Tibial artery (tissue), 4 donors: Measurements from ENCODE around the gene NEAT1.

Experiments used
- DNase-seq, 2 donors: peaks; one replicate each; pipeline ENCODE4 v3.0.0-alpha.2; 2019
- H3K27ac ChIP-seq, 2 donors: fragments of 200-600 bp; sonication (generic) in 1 of 2; 1 replicate in 1 of 2; 2 replicates in 1 of 2; pipeline ENCODE4 v1.5.1; 2018 to 2019; ENCODE audit warnings: mild to moderate bottlenecking in 1 of 2
- H3K27me3 ChIP-seq, 2 donors: fragments of 200-600 bp; sonication (generic) in 1 of 2; one replicate each; pipeline versions ENCODE4 v1.5.1 to v1.6.0; 2016 to 2019
- H3K36me3 ChIP-seq, 3 donors: fragments of 200-600 bp; sonication (generic) in 2 of 3; one replicate each; pipeline ENCODE4 v1.5.1; 2016 to 2019; ENCODE audit warnings: mild to moderate bottlenecking in 2 of 3
- H3K4me1 ChIP-seq, 4 donors: fragments of 200-600 bp; sonication (generic) in 2 of 4; 1 replicate in 3 of 4; 2 replicates in 1 of 4; pipeline ENCODE4 v1.5.1; 2016 to 2019
- H3K4me3 ChIP-seq, 2 donors: fragments of 200-600 bp; sonication (generic) in 1 of 2; 1 replicate in 1 of 2; 2 replicates in 1 of 2; pipeline ENCODE4 v1.5.1; 2018 to 2019; ENCODE audit warnings: mild to moderate bottlenecking in 2 of 2
- H3K9me3 ChIP-seq, 3 donors: fragments of 200-600 bp; sonication (generic) in 1 of 3; one replicate each; pipeline ENCODE4 v1.5.1; 2016 to 2019
- CTCF ChIP-seq, 2 experiments: fragments of 200-600 bp in 1 of 2; fragments of 450-650 bp in 1 of 2; IDR thresholded peaks; one replicate each; pipeline ENCODE4 v1.5.1; 2017 to 2019; ENCODE audit warnings: antibody characterized with exemption in 2 of 2, mild to moderate bottlenecking in 1 of 2, moderate library complexity in 1 of 2
- intact Hi-C: fragments of 100-400 bp; cut with DNase I; formaldehyde crosslinking; loops from one replicate; pipeline ENCODE4 v1.15.0; 2023; ENCODE audit warnings: low total_unique reads

The NEAT1 gene

DNA sequence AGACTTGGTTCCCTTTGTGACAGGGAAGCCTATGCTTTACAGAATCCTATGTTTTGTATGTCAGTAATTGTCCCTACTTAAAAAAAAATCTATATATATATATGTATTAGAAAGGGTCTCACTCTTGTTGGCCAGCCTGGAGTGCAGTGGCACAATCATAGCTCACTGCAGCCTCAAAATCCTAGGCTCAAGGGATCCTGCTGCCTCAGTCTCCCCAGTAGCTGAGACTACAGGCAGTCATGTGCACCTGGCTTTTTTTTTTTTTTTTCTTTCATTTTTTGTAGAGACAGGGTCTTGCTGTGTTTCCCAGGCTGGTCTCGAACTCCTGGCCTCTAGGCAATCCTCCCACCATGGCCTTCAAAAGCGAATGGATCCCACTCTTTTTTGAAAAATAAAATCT is 2.1 kb upstream of the NEAT1 start:
- Histone ChIP-seq H3K4me1 (peaks cover 0 to 59% (median 50%) of the 10 kb centered on the region in 4 donors), H3K27ac (peak overlapping the region; percentile 94 to 99), H3K27me3 (no peaks in the 10 kb centered on the region), H3K36me3 (peaks cover 24 to 27% (median 24%) of the 10 kb centered on the region in 3 donors), H3K9me3 (no peaks in the 10 kb centered on the region), H3K4me3 (peak overlapping the region; percentile 67 to 97)
- intact Hi-C loops, result loop anchor here (5.0 kb wide), 1 partner anchor 52 kb away; no protein-coding TSS in a partner anchor
- no peak for DNase-seq
- TF ChIP-seq CTCF (IDR thresholded peaks at IDR 0.05), result no peak

DNA sequence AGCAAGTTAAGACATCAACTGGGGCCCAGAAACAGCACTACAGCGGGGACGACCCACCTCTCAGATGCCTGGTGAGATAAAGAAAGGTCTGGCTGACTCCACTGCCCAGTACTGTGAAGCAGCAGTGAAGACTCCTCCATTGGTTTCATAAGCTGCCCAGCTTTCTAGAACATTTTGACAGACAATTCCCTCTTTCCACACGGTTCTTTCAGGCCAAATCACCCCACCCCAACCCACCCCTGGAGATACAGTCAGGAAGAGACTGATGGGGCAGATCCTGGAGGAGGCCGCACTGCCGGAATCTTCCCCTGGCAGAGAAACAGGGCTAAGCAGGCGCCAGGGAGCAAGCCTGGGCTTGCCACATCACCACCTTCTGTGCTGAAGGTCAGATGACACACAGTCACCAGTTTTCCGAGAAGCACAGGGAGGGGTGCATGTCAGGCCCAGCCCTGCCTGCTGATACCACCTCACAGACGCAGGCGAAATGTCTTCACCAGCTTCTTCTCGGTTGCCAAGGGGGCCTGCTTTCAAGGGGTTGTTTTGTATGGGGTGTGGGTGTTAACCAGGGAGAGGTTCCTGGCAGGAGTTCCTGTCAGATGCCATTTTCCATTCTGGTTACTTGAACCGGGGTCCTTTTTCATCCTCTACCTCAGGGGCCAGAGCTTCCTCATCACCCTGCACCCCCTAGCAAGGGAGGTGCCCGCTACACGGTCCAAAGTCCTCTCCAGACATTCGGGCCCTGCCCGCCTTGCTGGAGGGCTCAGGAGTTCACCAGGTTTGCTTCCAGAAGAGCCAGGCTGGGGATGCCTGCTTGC is 1.4 kb upstream of the NEAT1 start:
- Histone ChIP-seq H3K36me3 (peaks cover 30 to 34% (median 31%) of the 10 kb centered on the region in 3 donors), H3K4me1 (peaks cover 0 to 54% (median 45%) of the 10 kb centered on the region in 4 donors), H3K27ac (peak overlapping the region; percentile 94 to 99), H3K27me3 (no peaks in the 10 kb centered on the region), H3K4me3 (peak overlapping the region; percentile 67 to 97), H3K9me3 (no peaks in the 10 kb centered on the region)
- intact Hi-C loops, result loop anchor here (5.0 kb wide), 1 partner anchor 51 kb away; no protein-coding TSS in a partner anchor
- TF ChIP-seq CTCF (IDR thresholded peaks at IDR 0.05), result no peak
- DNase-seq, result peak; percentile 98

GRCh38 chr11:65421794-65422632 is 585 bp upstream of the NEAT1 start:
- Histone ChIP-seq H3K27ac (peak overlapping the region; percentile 94 to 99), H3K4me1 (peaks cover 0 to 49% (median 39%) of the 10 kb centered on the region in 4 donors), H3K27me3 (no peaks in the 10 kb centered on the region), H3K36me3 (peaks cover 38 to 42% (median 39%) of the 10 kb centered on the region in 3 donors), H3K9me3 (no peaks in the 10 kb centered on the region), H3K4me3 (peak overlapping the region; percentile 67 to 97)
- peak; percentile 94 to 99 for DNase-seq
- intact Hi-C loops, result loop anchor here (5.0 kb wide), 1 partner anchor 50 kb away; no protein-coding TSS in a partner anchor
- TF ChIP-seq CTCF (IDR thresholded peaks at IDR 0.05), result no peak

DNA sequence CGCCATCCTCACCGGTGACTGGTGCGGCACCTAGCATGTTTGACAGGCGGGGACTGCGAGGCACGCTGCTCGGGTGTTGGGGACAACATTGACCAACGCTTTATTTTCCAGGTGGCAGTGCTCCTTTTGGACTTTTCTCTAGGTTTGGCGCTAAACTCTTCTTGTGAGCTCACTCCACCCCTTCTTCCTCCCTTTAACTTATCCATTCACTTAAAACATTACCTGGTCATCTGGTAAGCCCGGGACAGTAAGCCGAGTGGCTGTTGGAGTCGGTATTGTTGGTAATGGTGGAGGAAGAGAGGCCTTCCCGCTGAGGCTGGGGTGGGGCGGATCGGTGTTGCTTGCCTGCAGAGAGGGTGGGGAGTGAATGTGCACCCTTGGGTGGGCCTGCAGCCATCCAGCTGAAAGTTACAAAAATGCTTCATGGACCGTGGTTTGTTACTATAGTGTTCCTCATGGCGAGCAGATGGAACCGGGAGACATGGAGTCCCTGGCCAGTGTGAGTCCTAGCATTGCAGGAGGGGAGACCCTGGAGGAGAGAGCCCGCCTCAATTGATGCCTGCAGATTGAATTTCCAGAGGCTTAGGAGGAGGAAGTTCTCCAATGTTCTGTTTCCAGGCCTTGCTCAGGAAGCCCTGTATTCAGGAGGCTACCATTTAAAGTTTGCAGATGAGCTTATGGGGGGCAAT is 1.1 kb downstream of the NEAT1 start:
- Histone ChIP-seq H3K27ac (peak overlapping the region; percentile 94 to 99), H3K27me3 (no peaks in the 10 kb centered on the region), H3K4me1 (peaks cover 0 to 49% (median 31%) of the 10 kb centered on the region in 4 donors), H3K9me3 (no peaks in the 10 kb centered on the region), H3K4me3 (peak overlapping the region; percentile 67 to 97), H3K36me3 (peaks cover 48 to 55% (median 53%) of the 10 kb centered on the region in 3 donors)
- peak; percentile 24 to 67 for DNase-seq
- no peak for TF ChIP-seq CTCF (IDR thresholded peaks at IDR 0.05)
- intact Hi-C loops, result loop anchor here (5.0 kb wide), 1 partner anchor 49 kb away; no protein-coding TSS in a partner anchor
